DND-41 (cell line): ENCODE data around the gene ZNF565.

Experiments used
- CTCF ChIP-seq: IDR thresholded peaks from 2 replicates; pipeline ENCODE4 v1.5.1; 2012; ENCODE audit warnings: borderline replicate concordance, low read length, moderate library complexity, mild to moderate bottlenecking; ENCODE audit not compliant: poor library complexity, severe bottlenecking; ENCODE audit errors: extremely low read depth
- EZH2 ChIP-seq: IDR thresholded peaks from 3 replicates; pipeline ENCODE4 v1.6.1; 2012; ENCODE audit warnings: borderline replicate concordance, low read depth, mild to moderate bottlenecking, moderate library complexity, low read length, inconsistent platforms; ENCODE audit not compliant: severe bottlenecking

GRCh38 chr19:36212895-36213294 lies 1.6 kb downstream of the ZNF565 start:
- TF ChIP-seq CTCF = no peak
- no peak for TF ChIP-seq EZH2
